OCI-LY7 (cell line): ENCODE measurements around the gene CHD3. TPM values are rescaled to one million over a fixed set of nuclear protein-coding genes. Genes with fewer than 3 reads are reported as not detected.

Source experiments
- BruUV-seq: library from RNA; stranded (reverse); fragments of 400-500 nt; replicated peaks from 2 replicates; lab custom pipeline; 2021; lab: Mats Ljungman, UMichigan
- CTCF ChIA-PET: fragments of 300-600 bp; sonication (Branson Sonifier 250); formaldehyde crosslinking; loops from one replicate; lab custom pipeline; 2022; ENCODE audit warnings: antibody characterized with exemption; ENCODE audit not compliant: unreplicated experiment; lab: Charles Lee
- POLR2A ChIA-PET: fragments of 300-600 bp; sonication (Branson Sonifier 250); formaldehyde crosslinking; loops from one replicate; lab custom pipeline; 2022; ENCODE audit warnings: antibody characterized with exemption; lab: Charles Lee
- DNase-seq: peaks from one replicate; pipeline ENCODE4 v3.0.0-alpha.2; 2015; ENCODE audit warnings: low spot score
- H2AFZ ChIP-seq: fragments of 200-600 bp; sonication (generic), shearing (Covaris generic); 2 replicates; pipeline ENCODE4 v1.6.1; 2014; ENCODE audit warnings: mild to moderate bottlenecking, antibody characterized with exemption, low read length, moderate library complexity
- H3K27ac ChIP-seq: fragments of 200-600 bp; sonication (generic); 2 replicates; pipeline ENCODE4 v1.5.1; 2014; ENCODE audit warnings: mixed run types, low read depth, mild to moderate bottlenecking, moderate library complexity, low read length, inconsistent platforms; ENCODE audit not compliant: poor library complexity, severe bottlenecking
- H3K36me3 ChIP-seq: fragments of 200-600 bp; sonication (generic); 2 replicates; pipeline ENCODE4 v1.6.1; 2014; ENCODE audit warnings: mild to moderate bottlenecking, antibody characterized with exemption, low read length, moderate library complexity, mixed read lengths; ENCODE audit not compliant: insufficient read depth
- H3K4me1 ChIP-seq: fragments of 200-600 bp; sonication (generic); 2 replicates; pipeline ENCODE4 v1.5.1; 2014; ENCODE audit warnings: mild to moderate bottlenecking, low read length; ENCODE audit not compliant: insufficient read depth, poor library complexity, severe bottlenecking
- H3K4me2 ChIP-seq: fragments of 200-600 bp; sonication (generic); 2 replicates; pipeline ENCODE4 v1.6.1; 2014; ENCODE audit warnings: mild to moderate bottlenecking, low read length
- H3K4me3 ChIP-seq: fragments of 200-600 bp; sonication (generic); 2 replicates; pipeline ENCODE4 v1.5.1; 2014; ENCODE audit warnings: mild to moderate bottlenecking, low read depth, low read length; ENCODE audit not compliant: poor library complexity, severe bottlenecking
- H3K79me2 ChIP-seq: fragments of 200-600 bp; sonication (generic); 2 replicates; pipeline ENCODE4 v1.6.1; 2016; ENCODE audit warnings: low read depth, mild to moderate bottlenecking, low read length, moderate library complexity, mixed read lengths; ENCODE audit not compliant: insufficient read depth
- H3K9me2 ChIP-seq: fragments of 200-600 bp; sonication (generic); 2 replicates; pipeline ENCODE4 v1.6.1; 2016; ENCODE audit warnings: mild to moderate bottlenecking, low read length, mixed read lengths; ENCODE audit not compliant: insufficient read depth
- H3K9me3 ChIP-seq: fragments of 200-600 bp; sonication (generic); 2 replicates; pipeline ENCODE4 v1.6.1; 2014; ENCODE audit warnings: mild to moderate bottlenecking, mixed run types, low read length, mixed read lengths
- H4K20me1 ChIP-seq: fragments of 200-600 bp; sonication (generic); 2 replicates; pipeline ENCODE4 v1.6.1; 2014; ENCODE audit warnings: mild to moderate bottlenecking, antibody characterized with exemption, low read length, moderate library complexity, mixed read lengths; ENCODE audit not compliant: insufficient read depth
- EZH2phosphoT487 ChIP-seq: fragments of 200-600 bp; sonication (generic); IDR thresholded peaks from 2 replicates; pipeline ENCODE4 v1.6.1; 2018; ENCODE audit warnings: low read depth, borderline replicate concordance, mild to moderate bottlenecking, mixed run types, antibody characterized with exemption, low read length, moderate library complexity, mixed read lengths
- intact Hi-C: fragments of 100-400 bp; cut with micrococcal nuclease; formaldehyde crosslinking; loops from one replicate; pipeline ENCODE4 v1.10.0; 2022; ENCODE audit not compliant: unreplicated experiment
- total RNA-seq, 2 experiments: library from RNA; depleted of rRNA in 1 of 2; stranded (reverse); fragments of >200 nt in 1 of 2; shearing (Covaris generic) in 1 of 2; gene quantifications; 2 replicates each; pipeline ENCODE4 v1.2.3, GENCODE V29; 2014 to 2022
- TF ChIP-seq, protein P1 (sequence below): fragments of 200-600 bp; sonication (generic); conservative IDR thresholded peaks from 2 replicates; pipeline ENCODE4 v1.5.1; 2014; ENCODE audit warnings: mild to moderate bottlenecking, antibody characterized with exemption, low read length, moderate library complexity, mixed read lengths

CHD3 gene
- total RNA-seq, 2 experiments from 2014 or later = 42.5 to 126 TPM

DNA sequence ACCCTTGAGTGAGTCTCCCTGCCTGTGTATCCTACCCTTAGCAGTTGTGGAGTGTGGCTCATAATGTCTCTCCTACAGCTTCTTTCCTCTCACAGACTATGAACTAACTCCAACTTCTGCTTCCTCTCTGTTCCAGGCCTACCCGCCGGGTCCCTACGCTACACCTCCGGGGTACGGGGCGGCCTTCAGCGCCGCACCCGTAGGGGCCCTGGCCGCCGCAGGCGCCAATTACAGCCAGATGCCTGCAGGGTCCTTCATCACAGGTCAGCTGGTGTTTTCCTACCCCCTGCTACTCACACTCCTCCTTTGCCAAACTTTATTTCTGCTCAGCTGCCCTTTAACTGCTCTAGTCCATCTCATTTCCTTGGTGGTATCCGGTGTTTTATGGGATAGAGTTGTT is 22.1 kb downstream of the CHD3 start:
- intact Hi-C loops = loop anchor here (5.0 kb wide), 1 partner anchor 147 kb away; no protein-coding TSS in a partner anchor
- H3K9me3 ChIP-seq = no peaks in the 10 kb centered on the region
- TF ChIP-seq EZH2phosphoT487 = no peak
- TF ChIP-seq, protein P1, sequence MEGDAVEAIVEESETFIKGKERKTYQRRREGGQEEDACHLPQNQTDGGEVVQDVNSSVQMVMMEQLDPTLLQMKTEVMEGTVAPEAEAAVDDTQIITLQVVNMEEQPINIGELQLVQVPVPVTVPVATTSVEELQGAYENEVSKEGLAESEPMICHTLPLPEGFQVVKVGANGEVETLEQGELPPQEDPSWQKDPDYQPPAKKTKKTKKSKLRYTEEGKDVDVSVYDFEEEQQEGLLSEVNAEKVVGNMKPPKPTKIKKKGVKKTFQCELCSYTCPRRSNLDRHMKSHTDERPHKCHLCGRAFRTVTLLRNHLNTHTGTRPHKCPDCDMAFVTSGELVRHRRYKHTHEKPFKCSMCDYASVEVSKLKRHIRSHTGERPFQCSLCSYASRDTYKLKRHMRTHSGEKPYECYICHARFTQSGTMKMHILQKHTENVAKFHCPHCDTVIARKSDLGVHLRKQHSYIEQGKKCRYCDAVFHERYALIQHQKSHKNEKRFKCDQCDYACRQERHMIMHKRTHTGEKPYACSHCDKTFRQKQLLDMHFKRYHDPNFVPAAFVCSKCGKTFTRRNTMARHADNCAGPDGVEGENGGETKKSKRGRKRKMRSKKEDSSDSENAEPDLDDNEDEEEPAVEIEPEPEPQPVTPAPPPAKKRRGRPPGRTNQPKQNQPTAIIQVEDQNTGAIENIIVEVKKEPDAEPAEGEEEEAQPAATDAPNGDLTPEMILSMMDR = no peak
- H2AFZ ChIP-seq = no peak overlapping the region
- no peak for DNase-seq
- H3K4me2 ChIP-seq = no peak overlapping the region
- ChIA-PET CTCF (no interaction called here), POLR2A (no interaction called here)
- H3K27ac ChIP-seq = no peak overlapping the region
- H4K20me1 ChIP-seq = no peaks in the 10 kb centered on the region
- peaks cover 32% of the 10 kb centered on the region for H3K4me1 ChIP-seq
- no TSS peak for BruUV-seq
- H3K4me3 ChIP-seq = no peak overlapping the region
- H3K79me2 ChIP-seq = no peaks in the 10 kb centered on the region
- H3K9me2 ChIP-seq = no peaks in the 10 kb centered on the region
- peaks cover 79% of the 10 kb centered on the region for H3K36me3 ChIP-seq

DNA sequence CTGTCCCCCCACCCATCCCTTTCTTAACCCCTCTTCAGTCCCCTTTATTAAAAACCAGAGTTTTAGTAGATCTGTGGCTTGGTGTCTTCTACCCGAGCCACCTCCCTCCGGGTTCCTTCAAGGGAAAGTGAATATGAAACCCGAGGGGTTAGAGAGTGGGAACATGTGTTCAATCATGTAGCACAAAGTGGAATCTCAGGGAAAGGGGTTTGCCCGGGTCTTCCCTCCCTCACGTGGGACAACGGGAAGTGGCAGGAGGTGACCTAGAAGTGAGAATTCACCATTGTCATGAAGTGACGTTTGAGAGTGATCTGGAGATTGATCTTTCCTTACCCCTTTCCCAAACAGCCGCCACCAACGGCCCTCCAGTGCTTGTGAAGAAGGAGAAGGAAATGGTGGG is 22.5 kb downstream of the CHD3 start:
- intact Hi-C loops = loop anchor here (5.0 kb wide), 1 partner anchor 146 kb away; no protein-coding TSS in a partner anchor
- Histone ChIP-seq H2AFZ (no peak overlapping the region), H3K9me3 (no peaks in the 10 kb centered on the region), H3K27ac (no peak overlapping the region), H3K4me3 (no peak overlapping the region), H3K9me2 (no peaks in the 10 kb centered on the region), H3K36me3 (peaks cover 75% of the 10 kb centered on the region), H3K4me2 (no peak overlapping the region), H3K79me2 (no peaks in the 10 kb centered on the region), H4K20me1 (no peaks in the 10 kb centered on the region), H3K4me1 (peaks cover 35% of the 10 kb centered on the region)
- TF ChIP-seq EZH2phosphoT487 = no peak
- TF ChIP-seq, protein P1 = no peak
- POLR2A ChIA-PET = interaction anchor here (1.9 kb wide), 1 partner anchor 22 kb away, joined by 7 read pairs; the partner anchor contains the start of genes CNTROB and TRAPPC1
- no TSS peak for BruUV-seq
- CTCF ChIA-PET = no interaction called here
- DNase-seq = no peak

DNA sequence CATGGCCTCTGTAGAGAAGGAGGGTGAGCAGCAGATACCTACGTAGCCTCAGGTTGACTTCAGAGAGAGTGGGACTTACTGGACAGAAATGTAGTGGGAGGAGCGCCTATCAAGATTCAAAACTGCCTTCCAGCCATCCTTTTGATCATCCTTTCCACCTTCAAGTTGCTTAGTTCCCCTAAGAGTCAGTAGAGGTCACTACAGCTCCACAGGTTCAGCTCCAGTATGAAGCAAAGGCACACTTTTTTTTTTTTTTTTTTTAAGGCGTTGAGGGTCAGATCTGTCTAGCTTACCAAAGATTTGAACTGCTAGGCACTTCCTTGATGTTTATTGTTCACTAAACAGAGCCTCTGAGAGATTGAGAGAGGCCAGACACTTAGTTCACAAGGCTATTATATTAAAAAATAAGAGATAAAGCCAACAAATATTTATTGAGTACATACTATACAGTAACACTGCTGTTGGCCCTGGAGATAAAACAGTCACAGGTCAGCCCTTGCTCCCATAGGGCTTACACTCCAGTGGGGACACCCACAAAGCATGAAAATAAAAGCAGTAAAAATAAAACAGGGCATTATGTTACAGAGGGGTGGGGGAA is 24.4 kb downstream of the CHD3 start:
- Histone ChIP-seq H3K27ac (peak overlapping the region; percentile 31), H3K9me2 (no peaks in the 10 kb centered on the region), H3K4me1 (peaks cover 39% of the 10 kb centered on the region), H4K20me1 (no peaks in the 10 kb centered on the region), H3K9me3 (no peaks in the 10 kb centered on the region), H3K36me3 (peaks cover 56% of the 10 kb centered on the region), H3K79me2 (no peaks in the 10 kb centered on the region), H2AFZ (no peak overlapping the region), H3K4me3 (no peak overlapping the region), H3K4me2 (peak overlapping the region; percentile 19; the same call in 1 of the 2 replicates)
- TF ChIP-seq, protein P1 = peak; percentile 93
- no peak for TF ChIP-seq EZH2phosphoT487
- BruUV-seq = no TSS peak
- POLR2A ChIA-PET = interaction anchor here (0.7 to 1.9 kb wide), 6 partner anchors 20 to 459 kb away, joined by 3 to 7 read pairs (median 3); partner anchors contain the start of genes CNTROB and TRAPPC1
- intact Hi-C loops = loop anchor here (1.0 to 5.0 kb wide), 5 partner anchors 26 to 144 kb away; no protein-coding TSS in a partner anchor
- CTCF ChIA-PET = interaction anchor here (0.6 to 1.4 kb wide), 3 partner anchors 77 to 160 kb away, joined by 3 to 6 read pairs (median 4); no protein-coding TSS in a partner anchor
- peak; percentile 89 for DNase-seq
